GM18526 (cell line): Measurements from ENCODE around the gene ITGA8.

Experiments used
- POLR2A ChIP-seq: IDR thresholded peaks from 3 replicates; pipeline ENCODE4 v1.6.1; 2011; ENCODE audit not compliant: insufficient read length; ENCODE audit errors: extremely low read depth

The ITGA8 gene

DNA sequence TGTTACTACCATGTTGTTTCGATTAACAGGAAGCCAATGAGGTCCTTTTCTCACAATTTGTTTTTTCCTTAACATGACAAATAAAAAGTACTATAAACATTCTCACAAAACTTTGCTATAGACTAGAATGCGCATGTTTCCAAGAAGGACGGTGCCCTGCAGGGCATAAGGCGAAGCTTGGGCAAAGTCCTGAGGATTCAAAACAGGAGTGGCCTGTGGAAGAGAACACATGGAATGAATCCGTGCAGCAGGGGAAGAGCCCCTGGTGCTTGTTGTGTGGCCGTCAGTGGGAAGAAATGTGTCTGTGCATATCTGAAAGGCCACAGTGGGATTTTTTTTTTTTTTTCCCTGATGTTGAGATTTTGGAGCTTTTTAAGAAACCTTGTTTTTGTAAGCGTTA, 67.6 kb downstream of the ITGA8 start:
- no peak for TF ChIP-seq POLR2A

DNA sequence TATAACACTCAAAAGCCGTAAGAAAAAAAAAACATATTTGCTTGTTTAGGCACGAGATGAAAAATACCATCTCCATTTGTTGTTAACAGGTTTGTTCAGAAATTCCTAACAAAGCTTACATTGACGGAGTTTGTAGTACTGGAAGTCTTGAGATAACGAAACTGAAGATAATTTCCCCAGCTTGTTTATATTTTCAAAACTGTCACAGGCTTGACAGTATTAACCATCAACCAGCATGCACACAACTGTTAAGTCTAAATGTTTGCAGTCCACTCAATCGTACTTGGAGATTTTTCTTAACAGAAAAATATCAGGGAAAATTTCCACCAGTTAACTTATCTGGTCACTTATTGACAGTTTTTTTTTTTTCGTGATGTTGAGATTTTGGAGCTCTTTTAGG, 68.5 kb downstream of the ITGA8 start:
- no peak for TF ChIP-seq POLR2A

DNA sequence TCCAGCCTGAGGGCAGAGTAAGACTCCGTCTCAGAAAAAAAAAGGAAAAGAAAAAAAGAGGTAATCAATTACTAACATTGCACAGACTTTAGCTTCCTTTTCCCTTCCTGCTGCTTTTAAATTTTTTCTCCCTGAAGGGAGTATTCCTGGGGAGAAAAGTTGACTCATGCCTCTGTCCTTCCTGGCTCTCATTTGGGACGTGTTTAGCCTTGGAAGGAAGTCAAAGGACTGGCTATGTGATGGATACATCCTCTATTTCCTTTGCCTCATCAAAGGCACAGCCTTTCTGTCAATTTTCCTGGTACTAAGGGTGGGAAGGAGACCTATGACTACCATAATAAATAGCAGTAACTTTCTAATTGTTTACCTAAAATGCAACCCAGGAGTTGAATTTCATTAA, 77.6 kb downstream of the ITGA8 start:
- TF ChIP-seq POLR2A, result no peak

DNA sequence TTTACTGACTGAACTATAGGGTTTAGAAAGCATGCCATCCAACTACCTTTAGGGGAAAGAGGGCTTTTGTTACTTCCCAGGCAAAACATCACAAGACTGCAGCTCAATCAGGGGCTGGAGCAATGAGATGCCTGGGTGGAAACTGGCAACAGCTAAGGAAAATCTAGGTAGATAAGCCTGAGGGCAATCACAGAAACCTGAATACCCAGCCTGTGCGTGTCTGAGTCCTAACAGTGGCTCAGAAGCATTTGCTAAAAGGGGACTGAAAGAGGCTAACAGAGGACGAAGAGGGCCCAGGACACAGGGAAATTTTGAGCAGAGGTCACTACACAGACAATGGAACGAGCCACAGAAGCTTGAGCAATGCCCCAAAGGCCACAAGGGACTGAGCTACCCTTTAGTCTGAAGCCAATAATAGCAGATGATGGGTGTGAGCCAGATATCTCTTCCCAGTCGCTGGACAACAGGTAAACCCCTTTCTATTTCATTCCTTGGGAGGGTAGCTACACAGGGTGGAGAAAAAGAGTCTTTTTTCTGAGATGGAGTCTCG, 79.1 kb downstream of the ITGA8 start:
- no peak for TF ChIP-seq POLR2A

DNA sequence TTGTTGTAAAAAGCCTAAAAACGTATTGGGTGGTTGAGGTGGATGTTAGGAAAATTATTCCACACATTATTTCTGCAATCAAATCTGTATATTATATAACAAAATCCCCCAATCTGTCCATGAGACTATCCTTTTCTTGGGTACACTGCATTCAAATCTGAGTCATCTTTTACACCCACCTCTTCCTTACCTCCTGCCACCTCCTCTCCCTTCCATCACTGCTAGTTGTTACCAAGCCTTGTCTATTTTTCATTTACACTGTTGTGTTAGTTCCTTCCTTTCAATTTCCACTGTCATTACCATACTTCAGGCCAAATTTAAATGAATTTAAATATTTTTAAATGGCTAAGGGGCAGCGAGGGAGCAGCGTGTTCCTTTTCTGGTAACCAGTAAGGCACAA, 83.3 kb downstream of the ITGA8 start:
- TF ChIP-seq POLR2A, result no peak

DNA sequence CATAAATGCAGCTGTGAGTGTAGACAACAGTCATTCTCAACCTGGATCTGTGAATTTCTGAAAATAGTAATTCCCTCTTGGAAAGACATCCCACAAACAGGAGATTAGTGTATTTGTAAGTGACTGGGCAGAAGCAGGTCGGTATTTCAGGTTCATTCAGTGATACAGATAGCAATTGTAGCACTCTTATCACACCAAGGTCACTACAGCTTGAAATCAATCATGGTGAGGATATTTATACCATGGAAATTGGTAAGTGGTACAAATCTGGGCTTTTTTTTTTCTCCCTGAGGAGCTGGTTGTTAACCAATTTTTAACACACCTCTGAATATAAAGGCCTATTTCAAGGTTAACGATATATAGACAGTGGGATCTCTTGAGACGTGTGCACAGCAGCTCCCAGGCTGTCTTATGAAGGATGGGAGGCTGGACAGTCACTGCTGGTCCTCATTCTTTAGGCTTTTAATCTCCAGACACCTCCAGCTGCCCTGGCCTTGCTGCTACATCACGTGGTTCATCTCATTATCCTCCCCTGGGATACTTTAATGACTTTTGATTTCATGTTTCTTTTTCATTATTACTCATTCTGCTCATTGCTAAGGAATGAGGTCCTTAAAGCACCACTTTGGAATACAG, 87.1 kb downstream of the ITGA8 start:
- TF ChIP-seq POLR2A, result no peak

DNA sequence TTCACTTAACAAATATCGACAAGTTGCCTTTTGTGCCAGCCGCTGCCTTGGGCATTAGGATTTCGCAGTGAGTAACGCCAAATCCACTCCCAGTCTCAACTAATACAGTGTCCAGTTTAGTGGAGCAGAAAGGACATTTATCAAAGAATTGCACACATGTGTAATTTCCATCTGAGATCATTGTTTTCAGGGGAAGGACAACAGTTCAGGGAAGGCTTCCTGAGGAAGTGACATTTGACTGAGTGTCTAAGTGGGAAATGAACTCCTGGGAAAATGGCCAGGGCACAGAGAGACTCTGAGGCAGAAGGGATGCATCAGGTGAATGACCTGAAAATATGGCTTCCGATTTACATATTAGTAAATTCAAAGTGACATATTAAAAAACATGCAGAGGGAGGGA, 89.4 kb downstream of the ITGA8 start:
- TF ChIP-seq POLR2A, result no peak

DNA sequence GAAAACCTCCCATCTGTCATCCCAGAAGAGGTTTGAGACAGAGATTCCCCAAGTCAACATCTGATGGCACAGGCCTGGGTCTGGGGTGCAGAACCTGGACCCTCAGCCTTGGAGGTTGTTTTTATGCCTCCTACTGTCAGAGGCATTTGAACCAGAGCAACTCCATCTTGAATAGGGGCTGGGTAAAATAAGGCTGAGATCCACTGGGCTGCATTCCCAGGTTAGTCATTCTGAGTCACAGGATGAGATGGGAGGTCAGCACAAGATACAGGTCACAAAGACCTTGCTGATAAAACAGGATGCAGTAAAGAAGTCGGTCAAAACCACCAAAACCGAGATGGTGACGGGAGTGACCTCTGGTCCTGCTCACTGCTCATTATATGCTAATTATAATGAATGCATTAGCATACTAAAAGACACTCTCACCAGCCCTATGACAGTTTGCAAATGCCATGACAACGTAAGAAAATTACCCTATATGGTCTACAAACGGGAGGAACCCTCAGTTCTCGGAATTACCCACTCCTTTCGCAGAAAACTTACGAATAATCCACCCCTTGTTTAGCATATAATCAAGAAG, 92.0 kb downstream of the ITGA8 start:
- TF ChIP-seq POLR2A, result no peak

DNA sequence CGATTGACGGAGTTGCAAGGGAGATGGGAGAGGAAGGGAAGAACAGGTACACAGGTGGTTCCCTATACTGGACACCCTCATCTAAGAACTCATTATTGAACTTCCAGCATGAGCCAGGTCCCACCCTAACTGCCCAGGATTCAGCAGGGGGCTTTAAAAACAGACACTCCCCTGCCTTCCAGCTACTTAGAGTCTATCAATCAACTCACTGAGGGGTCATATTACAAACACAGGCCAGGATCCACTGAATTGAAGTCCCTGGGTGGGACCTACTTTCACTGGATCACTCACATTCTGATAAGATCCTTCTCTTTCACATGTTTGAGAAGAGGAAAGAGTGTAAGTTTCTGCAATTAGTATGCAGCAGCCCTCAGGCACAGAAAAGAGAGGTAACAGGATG, 92.8 kb downstream of the ITGA8 start:
- no peak for TF ChIP-seq POLR2A

DNA sequence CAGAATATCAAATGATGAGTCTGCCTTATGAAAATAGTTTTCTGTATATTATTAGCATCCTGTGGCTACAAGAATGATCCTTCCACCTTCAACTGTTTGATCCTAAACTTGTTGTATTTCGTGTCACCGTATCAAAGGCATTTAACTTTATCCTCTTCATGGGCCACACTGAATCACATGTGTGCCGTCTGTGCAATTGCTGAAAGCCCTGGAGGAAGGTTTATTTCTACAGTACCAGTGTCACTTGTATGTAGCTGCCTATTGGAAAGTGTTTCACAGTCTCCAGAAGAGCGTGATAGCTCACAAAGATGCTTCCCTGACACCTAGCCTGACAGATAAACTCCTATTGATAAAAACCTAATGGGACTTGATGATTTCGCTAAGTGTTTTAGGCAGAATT, 94.5 kb downstream of the ITGA8 start:
- no peak for TF ChIP-seq POLR2A

DNA sequence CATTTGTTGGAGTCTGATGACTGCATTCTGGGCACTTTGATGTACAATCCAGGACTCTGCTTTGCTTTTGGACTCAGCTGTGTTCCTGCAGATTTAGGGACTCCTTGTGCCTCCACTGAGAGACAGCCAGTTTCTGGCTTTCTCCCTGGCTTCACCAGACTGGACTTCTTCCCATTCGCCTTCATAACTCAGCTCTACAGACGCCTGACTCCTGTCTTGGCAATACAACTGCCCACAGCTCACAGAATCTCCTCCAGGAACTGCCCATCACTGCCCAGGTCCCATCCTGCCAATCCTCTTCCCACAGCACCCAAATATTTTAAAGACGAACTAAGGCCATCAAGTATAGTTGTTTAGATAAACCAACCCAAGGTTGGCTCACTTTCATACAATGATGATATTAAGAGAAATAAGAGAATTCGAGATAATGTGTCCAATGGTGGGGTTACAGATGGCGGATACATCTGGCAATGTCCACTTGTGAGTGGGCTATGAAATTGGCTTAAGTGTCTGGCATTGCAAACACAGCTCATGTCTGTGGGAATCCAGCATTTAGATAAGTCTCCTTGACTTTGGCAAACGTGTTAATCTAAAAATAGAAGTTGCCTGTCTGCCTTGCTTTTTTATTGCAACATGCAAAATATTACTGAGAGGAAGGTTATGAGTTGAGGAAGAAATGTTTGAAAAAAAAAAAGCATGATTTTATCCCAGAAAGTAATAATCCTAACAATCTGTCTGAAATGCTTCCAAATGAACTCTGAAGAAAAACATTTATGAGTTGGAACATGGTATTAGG, 95.1 kb downstream of the ITGA8 start:
- TF ChIP-seq POLR2A, result no peak

DNA sequence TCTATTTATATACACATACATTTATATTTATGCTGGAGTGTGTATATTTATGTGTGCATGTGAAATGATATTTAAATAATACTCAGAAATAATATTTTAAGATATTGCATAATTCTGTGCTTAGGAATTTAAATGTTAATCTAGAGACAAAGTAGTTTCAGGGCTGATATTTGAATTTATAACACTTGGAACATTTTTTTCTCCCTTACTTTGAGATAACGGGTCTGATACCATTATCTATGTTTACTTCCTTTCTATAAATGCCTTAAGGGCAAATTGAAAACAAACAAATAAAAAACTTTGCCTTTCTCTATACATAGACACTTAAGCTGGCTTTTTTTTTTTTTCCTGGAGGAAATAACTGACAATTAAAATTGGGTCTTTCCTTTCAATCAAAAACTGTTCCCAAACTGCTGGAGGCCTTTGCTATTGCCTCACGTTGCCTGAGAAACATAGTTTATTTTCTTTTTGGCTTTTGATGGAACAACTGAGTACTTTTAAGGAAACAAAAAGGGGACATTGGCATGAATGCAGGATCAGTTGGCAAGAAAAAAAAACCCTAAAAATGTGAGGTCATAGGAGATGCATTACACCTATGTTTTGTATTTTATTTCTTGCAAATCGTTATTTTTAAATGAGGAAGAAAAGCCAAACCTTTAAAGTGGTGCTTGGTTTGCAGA, 98.7 kb downstream of the ITGA8 start:
- no peak for TF ChIP-seq POLR2A

DNA sequence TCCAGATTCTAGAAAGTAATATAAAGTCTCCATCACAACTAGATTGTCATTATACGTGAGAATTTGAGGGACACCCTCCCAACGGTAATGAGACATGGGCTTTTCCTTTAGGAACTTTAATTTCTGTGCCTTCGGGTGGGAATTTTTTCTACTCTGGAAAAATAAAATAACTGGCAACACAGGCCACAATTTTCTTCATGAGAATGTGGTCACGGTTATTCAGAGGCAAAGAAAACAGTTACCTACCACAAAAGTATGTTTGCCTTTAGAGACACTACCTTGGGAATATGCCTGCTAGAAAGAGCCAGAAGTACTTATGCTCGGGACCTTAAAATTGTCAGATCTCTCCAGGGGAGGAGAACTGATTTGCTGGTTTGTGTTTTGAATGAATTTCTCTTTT, 99.4 kb downstream of the ITGA8 start:
- TF ChIP-seq POLR2A, result no peak

DNA sequence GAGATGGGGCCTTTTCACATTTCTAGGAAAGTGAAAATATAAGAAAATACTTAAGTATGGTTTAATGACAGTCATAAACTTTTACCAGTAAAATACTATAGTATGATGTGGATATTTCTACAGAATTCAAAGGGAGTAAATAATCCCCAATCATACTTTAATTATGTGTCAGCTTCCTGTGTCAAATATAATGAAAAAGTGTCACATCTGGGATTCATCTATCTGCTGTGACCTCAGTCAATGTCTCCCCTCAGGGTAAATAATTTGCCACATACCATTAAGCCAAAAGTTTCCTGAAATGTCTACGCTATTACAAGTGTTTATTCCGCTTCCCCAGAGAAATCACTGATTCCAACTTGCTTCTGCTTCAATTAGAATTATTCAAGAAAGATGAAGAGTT, 110.5 kb downstream of the ITGA8 start:
- TF ChIP-seq POLR2A, result no peak

DNA sequence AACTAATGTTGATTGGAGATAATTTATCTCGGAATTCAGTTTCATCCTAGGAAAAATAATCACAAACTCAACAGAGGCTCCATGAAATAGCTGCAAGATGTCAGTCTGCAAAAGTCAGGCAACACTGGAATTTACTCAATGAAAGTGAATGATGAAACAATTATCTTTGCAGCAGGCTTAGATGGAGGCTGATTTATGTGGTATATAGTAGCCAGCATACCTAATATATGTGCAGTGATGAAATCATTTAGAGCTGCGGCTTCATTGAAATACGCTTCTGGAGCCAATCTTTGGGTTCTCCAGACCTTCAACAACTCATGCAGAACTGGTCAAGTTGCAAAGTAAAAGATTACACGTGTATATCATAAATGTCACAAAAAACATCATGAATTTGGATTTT, 113.3 kb downstream of the ITGA8 start:
- no peak for TF ChIP-seq POLR2A
